ENCODE results near the gene NEURL3.

GRCh38 chr2:96520697-96521096 is 15.5 kb upstream of the NEURL3 start:
- TF ChIP-seq GATA3 (IDR thresholded peaks at IDR 0.05; ENCODE audit: low read depth, low read length), result no peak
- TF ChIP-seq GATA2 (IDR thresholded peaks at IDR 0.05; ENCODE audit: low read depth, low read length), result no peak

Data from SH-SY5Y (cell line).